Type B pancreatic cell (in vitro differentiated cells): ENCODE results near the gene NPLOC4. TPM values are rescaled to one million over a fixed set of nuclear protein-coding genes. Genes with fewer than 3 reads are reported as not detected.

Source experiments
- DNase-seq: peaks from one replicate; pipeline ENCODE4 v3.0.0; 2021; ENCODE audit warnings: mixed read lengths; ENCODE audit not compliant: unreplicated experiment; ENCODE audit errors: extremely low spot score
- H3K27ac Mint-ChIP-seq: 2 replicates; pipeline ENCODE4 v1.8.0; 2021; ENCODE audit warnings: mild to moderate bottlenecking, mixed read lengths
- H3K27me3 Mint-ChIP-seq: 2 replicates; pipeline ENCODE4 v1.8.0; 2021; ENCODE audit warnings: mixed read lengths
- H3K36me3 Mint-ChIP-seq: 2 replicates; pipeline ENCODE4 v1.8.0; 2021; ENCODE audit warnings: mixed read lengths
- H3K4me1 Mint-ChIP-seq: one replicate; pipeline ENCODE4 v1.8.0; 2021; ENCODE audit warnings: mixed read lengths; ENCODE audit not compliant: unreplicated experiment
- H3K4me3 Mint-ChIP-seq: 2 replicates; pipeline ENCODE4 v1.8.0; 2021; ENCODE audit warnings: mild to moderate bottlenecking, mixed read lengths
- H3K9me3 Mint-ChIP-seq: 2 replicates; pipeline ENCODE4 v1.8.0; 2021; ENCODE audit warnings: mixed read lengths
- CTCF ChIP-seq: fragments of 200-600 bp; sonication (generic); conservative IDR thresholded peaks from 2 replicates; pipeline ENCODE4 v1.5.0; 2021; ENCODE audit warnings: antibody characterized with exemption, mild to moderate bottlenecking
- total RNA-seq: library from RNA; stranded (reverse); gene quantifications from 2 replicates; pipeline ENCODE4 v1.2.1, GENCODE V29; 2021; ENCODE audit warnings: low replicate concordance

Gene NPLOC4
- total RNA-seq, 1 donor from 2014 or later: 82.4 TPM

- Mint-ChIP-seq H3K4me1 (peaks cover 4% of the 10 kb centered on the region), H3K27me3 (no peaks in the 10 kb centered on the region), H3K36me3 (peaks cover 13% of the 10 kb centered on the region), H3K9me3 (no peaks in the 10 kb centered on the region), H3K4me3 (no peak overlapping the region), H3K27ac (peak overlapping the region; percentile 30)
- peak; percentile 88 for TF ChIP-seq CTCF
- no peak for DNase-seq
Measured at GRCh38 chr17:81601525-81602120, 35.3 kb downstream of the NPLOC4 start.

DNA sequence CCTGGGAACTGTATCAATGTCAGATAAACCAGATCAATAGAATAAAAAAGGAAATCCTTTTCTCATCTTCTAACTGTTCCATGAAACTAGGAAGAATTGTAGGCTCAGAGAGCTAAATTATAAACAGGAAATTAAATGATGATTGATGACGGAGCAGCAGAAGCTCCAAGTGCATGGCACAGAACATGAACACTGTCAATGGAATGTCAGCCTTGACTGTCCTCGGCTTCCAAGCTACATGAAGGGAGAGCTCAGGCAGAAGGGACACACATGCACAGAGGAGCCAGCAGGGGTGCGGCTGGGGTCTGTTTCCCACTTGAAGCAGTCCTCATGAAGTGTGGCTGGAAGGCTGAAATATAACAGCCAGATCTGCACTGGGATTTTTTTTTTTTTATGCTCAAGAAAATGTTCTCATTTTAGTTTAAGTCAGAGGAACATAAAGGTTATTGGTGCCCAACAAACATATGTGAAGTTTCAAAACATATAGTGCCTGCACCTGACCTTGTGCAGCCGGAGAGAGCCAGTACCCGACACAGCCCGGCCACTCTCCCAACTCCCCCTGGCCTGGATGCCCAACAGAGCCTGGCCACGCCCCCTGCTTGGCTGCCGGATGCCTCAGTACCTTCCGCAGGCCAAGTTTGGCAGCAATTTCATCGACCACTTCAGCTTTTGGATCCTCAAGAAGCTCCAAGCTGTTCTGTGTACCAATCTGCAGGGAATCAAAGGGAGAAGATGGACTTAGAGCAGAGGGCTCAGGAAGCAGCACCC is 37.0 kb downstream of the NPLOC4 start:
- no peak for DNase-seq
- no peaks in the 10 kb centered on the region for H3K27me3 Mint-ChIP-seq
- H3K4me1 Mint-ChIP-seq: peaks cover 4% of the 10 kb centered on the region
- H3K27ac Mint-ChIP-seq: peak overlapping the region; percentile 3
- TF ChIP-seq CTCF: no peak
- H3K4me3 Mint-ChIP-seq: no peak overlapping the region
- no peaks in the 10 kb centered on the region for H3K9me3 Mint-ChIP-seq
- peaks cover 13% of the 10 kb centered on the region for H3K36me3 Mint-ChIP-seq

GRCh38 chr17:81593105-81593871 is 43.6 kb downstream of the NPLOC4 start:
- H3K27ac Mint-ChIP-seq: no peak overlapping the region

DNA sequence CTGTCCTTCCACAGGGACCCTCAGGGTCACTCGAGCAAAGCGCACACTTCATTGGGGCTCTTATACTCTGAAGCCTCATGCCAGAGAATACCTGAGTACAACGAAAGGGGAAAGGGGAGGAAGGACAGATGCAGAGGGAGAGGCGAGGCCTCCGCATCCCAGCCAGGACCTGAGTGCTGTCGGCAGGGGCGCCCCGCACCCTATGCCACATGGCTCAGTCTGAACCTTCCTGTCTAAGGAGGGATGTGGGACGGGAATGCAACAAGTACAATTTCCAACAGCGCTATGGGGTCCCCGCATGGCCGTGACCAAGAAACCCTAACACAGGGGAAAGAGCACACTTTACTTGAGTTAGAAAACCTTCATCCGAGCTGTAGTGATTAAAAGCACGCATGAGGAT is 44.9 kb downstream of the NPLOC4 start:
- no peaks in the 10 kb centered on the region for H3K27me3 Mint-ChIP-seq
- no peaks in the 10 kb centered on the region for H3K4me1 Mint-ChIP-seq
- no peaks in the 10 kb centered on the region for H3K9me3 Mint-ChIP-seq
- no peak for TF ChIP-seq CTCF
- H3K4me3 Mint-ChIP-seq: no peak overlapping the region
- H3K36me3 Mint-ChIP-seq: peaks cover 19% of the 10 kb centered on the region
- H3K27ac Mint-ChIP-seq: no peak overlapping the region
- DNase-seq: no peak

More at GRCh38 chr17:81593105-81593871, 43.6 kb downstream of the NPLOC4 start:
- Mint-ChIP-seq H3K4me3 (no peak overlapping the region), H3K4me1 (no peaks in the 10 kb centered on the region), H3K36me3 (peaks cover 18% of the 10 kb centered on the region), H3K27me3 (no peaks in the 10 kb centered on the region), H3K9me3 (no peaks in the 10 kb centered on the region)
- no peak for DNase-seq
- no peak for TF ChIP-seq CTCF

GRCh38 chr17:81590121-81590520 is 46.8 kb downstream of the NPLOC4 start:
- no peak overlapping the region for H3K4me3 Mint-ChIP-seq
- H3K9me3 Mint-ChIP-seq: no peaks in the 10 kb centered on the region
- peaks cover 23% of the 10 kb centered on the region for H3K36me3 Mint-ChIP-seq
- no peaks in the 10 kb centered on the region for H3K4me1 Mint-ChIP-seq
- DNase-seq: no peak
- TF ChIP-seq CTCF: no peak
- H3K27me3 Mint-ChIP-seq: no peaks in the 10 kb centered on the region
- H3K27ac Mint-ChIP-seq: no peak overlapping the region
